ENCODE measurements around the gene NAPA. TPM values are rescaled to one million over a fixed set of nuclear protein-coding genes. Genes with fewer than 3 reads are reported as not detected.

The NAPA gene
- total RNA-seq, 1 donor from 2014 or later, result 77.8 TPM

- Mint-ChIP-seq H3K27ac (ENCODE audit: unreplicated experiment) (no peak overlapping the region), H3K4me3 (ENCODE audit: unreplicated experiment) (no peak overlapping the region), H3K9me3 (ENCODE audit: unreplicated experiment) (no peaks in the 10 kb centered on the region), H3K27me3 (ENCODE audit: unreplicated experiment) (no peaks in the 10 kb centered on the region), H3K36me3 (ENCODE audit: low read depth, unreplicated experiment) (peaks cover 22% of the 10 kb centered on the region), H3K4me1 (ENCODE audit: unreplicated experiment) (no peaks in the 10 kb centered on the region)
- TF ChIP-seq, protein P1, sequence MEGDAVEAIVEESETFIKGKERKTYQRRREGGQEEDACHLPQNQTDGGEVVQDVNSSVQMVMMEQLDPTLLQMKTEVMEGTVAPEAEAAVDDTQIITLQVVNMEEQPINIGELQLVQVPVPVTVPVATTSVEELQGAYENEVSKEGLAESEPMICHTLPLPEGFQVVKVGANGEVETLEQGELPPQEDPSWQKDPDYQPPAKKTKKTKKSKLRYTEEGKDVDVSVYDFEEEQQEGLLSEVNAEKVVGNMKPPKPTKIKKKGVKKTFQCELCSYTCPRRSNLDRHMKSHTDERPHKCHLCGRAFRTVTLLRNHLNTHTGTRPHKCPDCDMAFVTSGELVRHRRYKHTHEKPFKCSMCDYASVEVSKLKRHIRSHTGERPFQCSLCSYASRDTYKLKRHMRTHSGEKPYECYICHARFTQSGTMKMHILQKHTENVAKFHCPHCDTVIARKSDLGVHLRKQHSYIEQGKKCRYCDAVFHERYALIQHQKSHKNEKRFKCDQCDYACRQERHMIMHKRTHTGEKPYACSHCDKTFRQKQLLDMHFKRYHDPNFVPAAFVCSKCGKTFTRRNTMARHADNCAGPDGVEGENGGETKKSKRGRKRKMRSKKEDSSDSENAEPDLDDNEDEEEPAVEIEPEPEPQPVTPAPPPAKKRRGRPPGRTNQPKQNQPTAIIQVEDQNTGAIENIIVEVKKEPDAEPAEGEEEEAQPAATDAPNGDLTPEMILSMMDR (IDR thresholded peaks at IDR 0.05; ENCODE audit: unreplicated experiment), result no peak
- DNase-seq (ENCODE audit: low spot score), result no peak
Measured at GRCh38 chr19:47503826-47504150, 11.1 kb downstream of the NAPA start.

DNA sequence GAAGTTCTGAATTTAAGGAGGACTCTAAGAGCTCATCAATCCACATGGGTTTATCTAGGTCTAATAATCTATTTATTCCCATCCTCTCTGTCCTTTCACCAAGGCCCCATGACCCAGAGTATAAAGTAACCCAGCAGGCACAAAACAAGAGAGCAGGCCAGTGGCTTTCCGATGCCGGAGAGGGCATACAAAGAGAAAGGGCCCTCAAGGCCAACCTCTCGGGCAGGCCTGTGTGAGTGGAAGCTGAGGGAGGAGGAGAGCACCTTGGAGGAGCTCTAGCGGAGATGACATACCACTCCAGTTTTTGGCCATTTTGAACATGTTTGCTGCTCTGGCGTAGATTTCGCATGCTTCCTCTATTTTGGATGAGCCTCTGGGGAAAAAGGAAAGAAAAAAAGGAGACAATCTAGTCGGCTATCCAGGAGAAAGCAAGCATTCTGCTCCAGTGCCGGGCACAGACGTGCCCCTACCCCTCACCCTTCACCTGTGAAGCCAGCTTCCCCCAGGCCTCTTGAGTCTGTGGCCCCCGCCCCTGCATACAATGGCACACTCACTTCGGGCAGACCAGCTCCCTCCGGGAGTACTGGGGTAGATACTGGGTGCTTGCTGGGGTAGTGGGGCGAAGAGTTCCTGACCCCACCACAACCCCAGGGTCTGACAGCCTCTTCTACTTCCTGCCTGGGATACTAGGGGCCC is 11.6 kb downstream of the NAPA start:
- H3K4me1 Mint-ChIP-seq (ENCODE audit: unreplicated experiment), result no peaks in the 10 kb centered on the region
- H3K9me3 Mint-ChIP-seq (ENCODE audit: unreplicated experiment), result no peaks in the 10 kb centered on the region
- H3K27ac Mint-ChIP-seq (ENCODE audit: unreplicated experiment), result no peak overlapping the region
- no peak for DNase-seq (ENCODE audit: low spot score)
- peaks cover 25% of the 10 kb centered on the region for H3K36me3 Mint-ChIP-seq (ENCODE audit: low read depth, unreplicated experiment)
- TF ChIP-seq, protein P1 (IDR thresholded peaks at IDR 0.05; ENCODE audit: unreplicated experiment), result no peak
- H3K27me3 Mint-ChIP-seq (ENCODE audit: unreplicated experiment), result no peaks in the 10 kb centered on the region
- peak overlapping the region; percentile 25 for H3K4me3 Mint-ChIP-seq (ENCODE audit: unreplicated experiment)

DNA sequence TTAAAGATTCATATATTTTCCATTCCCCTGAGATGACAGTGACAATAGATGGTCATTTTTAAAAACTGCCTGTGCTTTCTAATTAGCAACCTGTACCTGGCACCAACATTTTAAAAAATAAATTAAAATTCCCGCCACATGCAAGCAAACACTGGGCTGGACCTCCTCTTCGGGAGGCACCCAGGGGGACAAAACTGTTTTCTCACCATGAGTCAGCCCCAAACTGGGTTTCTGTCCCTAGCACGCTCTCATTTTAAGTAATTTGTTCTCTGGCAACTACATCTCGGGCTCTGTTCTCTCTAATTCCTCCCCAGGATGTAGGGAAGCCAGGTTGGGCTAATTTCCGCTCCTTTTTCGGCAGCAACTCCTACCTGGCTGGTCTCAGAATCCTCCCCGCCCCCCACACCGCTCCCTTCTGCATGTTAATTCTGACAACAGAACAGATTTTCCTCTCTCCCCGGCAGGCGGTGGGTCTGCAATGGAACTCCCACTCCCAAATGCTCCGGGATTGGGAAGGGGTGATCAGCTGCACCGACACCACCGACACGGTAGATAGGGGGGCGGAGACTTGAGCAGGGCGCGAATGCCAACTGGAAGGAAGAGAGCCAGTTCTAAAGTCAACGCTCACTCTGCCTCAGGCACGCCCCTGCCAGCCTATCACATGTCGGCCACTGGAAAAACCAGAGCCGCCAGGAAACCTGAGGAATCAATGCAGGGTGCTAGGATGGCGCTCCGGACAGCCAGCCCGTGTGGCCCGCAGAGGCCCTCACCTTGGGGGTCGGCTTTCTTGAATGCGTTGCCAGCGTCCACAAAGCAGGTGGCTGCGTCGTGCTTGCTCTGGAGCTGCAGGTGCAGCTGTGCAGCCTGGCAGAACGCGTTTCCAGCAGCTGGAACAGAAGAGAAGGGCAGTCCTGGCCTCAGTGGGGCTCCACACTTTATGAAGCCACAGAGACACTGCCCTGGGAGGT is 14.7 kb downstream of the NAPA start:
- TF ChIP-seq, protein P1 (IDR thresholded peaks at IDR 0.05; ENCODE audit: unreplicated experiment), result no peak
- Mint-ChIP-seq H3K9me3 (ENCODE audit: unreplicated experiment) (no peaks in the 10 kb centered on the region), H3K4me1 (ENCODE audit: unreplicated experiment) (no peaks in the 10 kb centered on the region), H3K27ac (ENCODE audit: unreplicated experiment) (no peak overlapping the region), H3K27me3 (ENCODE audit: unreplicated experiment) (peaks cover 3% of the 10 kb centered on the region), H3K36me3 (ENCODE audit: low read depth, unreplicated experiment) (peaks cover 35% of the 10 kb centered on the region), H3K4me3 (ENCODE audit: unreplicated experiment) (no peak overlapping the region)
- DNase-seq (ENCODE audit: low spot score), result no peak

DNA sequence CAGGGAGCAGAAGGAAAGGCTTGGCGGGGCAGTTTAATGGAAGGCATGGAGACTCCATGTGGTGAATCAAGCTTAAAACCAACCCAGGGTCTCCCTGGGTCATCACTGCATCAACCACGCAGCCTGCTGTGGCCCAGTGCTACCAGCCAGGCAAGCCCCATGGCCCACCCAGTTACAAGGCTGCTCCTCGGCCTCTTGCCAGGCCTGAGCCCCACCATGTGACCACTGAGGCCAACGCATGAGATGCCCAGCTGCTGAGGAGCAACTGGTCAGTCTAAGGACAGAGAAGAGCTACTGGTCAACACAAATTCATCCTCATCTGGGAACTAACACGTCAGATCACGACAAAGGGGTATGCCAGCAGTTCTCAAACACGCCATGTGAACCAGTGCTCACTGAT is 15.5 kb downstream of the NAPA start:
- Mint-ChIP-seq H3K27me3 (ENCODE audit: unreplicated experiment) (peaks cover 7% of the 10 kb centered on the region), H3K4me3 (ENCODE audit: unreplicated experiment) (no peak overlapping the region), H3K36me3 (ENCODE audit: low read depth, unreplicated experiment) (peaks cover 35% of the 10 kb centered on the region), H3K9me3 (ENCODE audit: unreplicated experiment) (no peaks in the 10 kb centered on the region), H3K27ac (ENCODE audit: unreplicated experiment) (no peak overlapping the region), H3K4me1 (ENCODE audit: unreplicated experiment) (no peaks in the 10 kb centered on the region)
- no peak for DNase-seq (ENCODE audit: low spot score)
- TF ChIP-seq, protein P1 (IDR thresholded peaks at IDR 0.05; ENCODE audit: unreplicated experiment), result no peak

- Mint-ChIP-seq H3K9me3 (ENCODE audit: unreplicated experiment) (no peaks in the 10 kb centered on the region), H3K4me3 (ENCODE audit: unreplicated experiment) (no peak overlapping the region), H3K36me3 (ENCODE audit: low read depth, unreplicated experiment) (peaks cover 36% of the 10 kb centered on the region), H3K4me1 (ENCODE audit: unreplicated experiment) (no peaks in the 10 kb centered on the region), H3K27me3 (ENCODE audit: unreplicated experiment) (peaks cover 7% of the 10 kb centered on the region), H3K27ac (ENCODE audit: unreplicated experiment) (no peak overlapping the region)
- TF ChIP-seq, protein P1 (IDR thresholded peaks at IDR 0.05; ENCODE audit: unreplicated experiment), result no peak
- no peak for DNase-seq (ENCODE audit: low spot score)
Measured at GRCh38 chr19:47498561-47498960, 16.3 kb downstream of the NAPA start.
